ENCODE results near the gene HLCS.

- TF ChIP-seq MYC (IDR thresholded peaks at IDR 0.05; ENCODE audit: low read depth, low read length), result no peak
- no peak for TF ChIP-seq CTCF (IDR thresholded peaks at IDR 0.05; ENCODE audit: extremely low read depth in 1 of 2, insufficient read depth in 1 of 2, low read depth in 1 of 2, low read length in 2 of 2)
- TF ChIP-seq EZH2 (IDR thresholded peaks at IDR 0.05; ENCODE audit: borderline replicate concordance, low read depth, low read length, severe bottlenecking), result no peak
- no peak for TF ChIP-seq POLR2A (IDR thresholded peaks at IDR 0.05; ENCODE audit: low read depth, low read length)
- TF ChIP-seq POLR2AphosphoS5 (IDR thresholded peaks at IDR 0.05; ENCODE audit: insufficient read depth, low read depth, low read length), result no peak
- no peak for TF ChIP-seq MAX (IDR thresholded peaks at IDR 0.05; ENCODE audit: insufficient read depth, insufficient read length)
- TF ChIP-seq GATA2 (IDR thresholded peaks at IDR 0.05; ENCODE audit: insufficient read depth, insufficient read length, low read depth, low read length), result no peak
- no peak for TF ChIP-seq JUN (IDR thresholded peaks at IDR 0.05; ENCODE audit: borderline replicate concordance, insufficient read depth, insufficient read length, low read depth)
Observed at GRCh38 chr21:36723371-36723881, 243.0 kb downstream of the HLCS start.

Data from endothelial cell of umbilical vein (primary cell).